C4-2B (cell line): ENCODE results near the gene TMUB1.
A peak's percentile ranks its signal among the peaks of the same experiment; 100 is the strongest.

Experiments used
- H3K27ac ChIP-seq: fragments of 450-650 bp; 2 replicates; pipeline ENCODE4 v1.5.1; 2017
- CTCF ChIP-seq: fragments of 450-650 bp; conservative IDR thresholded peaks from 2 replicates; pipeline ENCODE4 v1.5.1; 2017; ENCODE audit warnings: mild to moderate bottlenecking
- ZFX ChIP-seq: fragments of 450-650 bp; IDR thresholded peaks from 2 replicates; pipeline ENCODE4 v1.6.1; 2017

TMUB1 gene

DNA sequence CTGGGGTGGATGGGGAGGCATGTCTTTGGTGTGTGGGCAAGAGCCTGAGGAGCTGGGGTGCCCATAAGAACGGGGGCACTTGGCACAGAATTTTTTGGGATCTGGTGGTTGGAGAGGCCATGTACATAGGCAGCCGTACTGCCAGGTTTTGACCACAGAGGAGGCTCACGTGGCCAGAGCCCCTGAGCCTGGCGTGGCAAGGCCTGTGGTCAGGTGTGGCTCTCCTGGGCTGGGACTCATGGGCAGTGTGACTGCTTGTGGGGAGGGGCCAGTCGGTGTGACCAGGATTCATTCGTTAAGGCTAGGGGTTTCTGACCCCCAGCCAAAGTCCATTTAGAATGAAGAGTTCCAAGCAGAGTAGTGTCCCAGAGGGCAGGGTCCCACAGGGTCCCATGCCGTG is 41.2 kb upstream of the TMUB1 start:
- no peak for TF ChIP-seq ZFX
- TF ChIP-seq CTCF: no peak
- H3K27ac ChIP-seq: peak overlapping the region; percentile 75

DNA sequence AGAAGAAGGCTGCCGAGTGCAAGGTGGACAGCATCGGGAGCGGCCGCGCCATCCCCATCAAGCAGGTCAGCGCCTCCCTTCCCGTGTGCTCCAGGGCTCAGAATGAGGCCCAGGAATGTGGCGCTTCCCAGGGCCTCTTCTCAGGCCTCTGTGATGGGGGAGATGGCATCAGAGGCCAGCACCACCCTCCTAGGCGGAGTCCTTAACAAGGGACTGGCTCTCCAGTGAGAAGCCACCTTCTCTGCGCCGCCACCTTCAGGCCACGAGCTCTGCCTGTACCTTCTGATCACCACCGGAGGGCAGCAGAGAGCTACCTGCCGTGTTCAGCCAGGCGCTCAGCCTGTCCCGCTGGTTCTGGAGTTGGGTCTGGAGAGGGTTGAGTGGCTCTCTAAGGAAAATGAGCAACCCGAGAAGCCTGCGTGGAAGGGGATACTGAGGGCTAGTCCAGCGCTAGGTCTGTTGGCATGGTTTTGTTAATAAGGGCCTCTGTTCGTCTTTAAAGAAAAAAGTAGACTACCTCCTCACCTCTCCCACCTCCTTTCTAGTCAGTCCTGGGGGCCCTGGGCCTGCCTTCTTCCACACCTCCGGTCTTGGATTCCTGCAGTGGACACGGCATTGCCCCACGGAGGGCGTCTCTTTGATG is 40.6 kb upstream of the TMUB1 start:
- TF ChIP-seq CTCF: peak; percentile 100
- TF ChIP-seq ZFX: no peak
- H3K27ac ChIP-seq: peak overlapping the region; percentile 75

GRCh38 chr7:151123158-151123821 is 40.0 kb upstream of the TMUB1 start:
- H3K27ac ChIP-seq: no peak overlapping the region
- 0 out of 2 replicates have a peak, but pooled peaks have one; percentile 41 for TF ChIP-seq CTCF
- TF ChIP-seq ZFX: no peak

- TF ChIP-seq ZFX: no peak
- TF ChIP-seq CTCF: no peak
Measured at GRCh38 chr7:151122796-151123157, 39.5 kb upstream of the TMUB1 start.

DNA sequence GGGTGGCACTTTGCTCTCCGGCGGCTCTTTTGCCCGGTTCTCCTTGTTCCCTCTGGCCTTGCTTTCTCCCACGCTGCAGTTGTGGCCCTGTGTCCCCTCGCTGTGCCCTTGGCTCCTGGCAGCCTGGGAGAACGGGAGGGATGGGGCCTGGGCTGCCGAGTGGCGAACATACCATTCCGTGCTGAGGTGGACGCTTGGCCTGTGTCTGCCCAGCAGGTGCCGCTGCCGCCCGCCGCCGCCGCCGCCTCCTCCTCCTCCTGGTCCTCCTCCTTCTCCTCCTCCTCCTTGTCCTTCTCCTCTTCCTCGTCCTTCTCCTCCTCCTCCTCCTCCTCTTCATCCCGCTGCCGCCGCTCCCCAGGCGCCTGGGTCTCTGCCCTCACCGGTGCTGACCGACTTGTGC is 39.0 kb upstream of the TMUB1 start:
- no peak overlapping the region for H3K27ac ChIP-seq

More at GRCh38 chr7:151122796-151123157, 39.5 kb upstream of the TMUB1 start:
- H3K27ac ChIP-seq: no peak overlapping the region

DNA sequence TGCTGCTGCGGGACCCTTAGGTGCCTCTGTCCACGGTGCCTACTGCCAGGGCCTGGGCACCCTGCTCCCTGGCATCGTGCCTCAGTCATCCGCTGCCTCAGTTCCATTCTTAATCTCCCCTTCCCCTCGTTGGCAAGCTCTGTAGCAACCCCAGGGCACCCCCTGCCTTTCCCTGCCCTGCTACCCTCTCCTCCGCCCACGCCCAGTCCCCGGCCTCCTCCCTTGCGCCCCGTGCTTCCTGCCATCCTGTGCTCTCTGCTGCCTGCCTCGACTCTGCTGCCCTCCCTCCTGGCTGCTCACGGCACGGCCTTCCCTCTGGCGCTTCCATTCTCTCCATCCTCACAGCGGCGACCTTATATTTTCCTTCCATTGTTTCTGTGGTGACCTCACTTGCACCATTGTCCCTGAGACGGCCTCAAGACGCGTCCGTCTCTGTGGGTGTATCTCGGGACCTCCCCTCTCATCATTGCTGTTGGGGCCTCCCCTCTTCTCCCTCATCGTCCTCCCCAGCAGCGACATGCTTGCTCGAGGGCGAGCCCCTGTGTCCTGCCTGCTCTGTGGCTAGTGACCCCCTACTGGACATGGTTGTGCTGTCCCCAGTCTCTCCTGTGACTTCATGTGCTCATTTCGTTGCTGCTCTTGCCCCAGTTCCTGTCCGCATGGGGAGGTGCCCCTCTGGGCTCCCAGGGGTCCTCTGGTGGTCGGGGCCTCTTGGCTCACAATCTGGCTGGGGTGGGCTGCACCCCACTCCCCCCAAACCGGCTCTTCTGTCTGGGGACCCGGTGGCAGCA is 38.3 kb upstream of the TMUB1 start:
- H3K27ac ChIP-seq: no peak overlapping the region

More for the DNA sequence above, 39.0 kb upstream of the TMUB1 start:
- TF ChIP-seq CTCF: no peak
- TF ChIP-seq ZFX: no peak

More for the DNA sequence above, 38.3 kb upstream of the TMUB1 start:
- TF ChIP-seq CTCF (no peak), ZFX (no peak)
